Central memory CD8-positive, alpha-beta T cell (primary cell): ENCODE measurements around the gene SDCCAG8.

Experiments
- ATAC-seq: fragments of 150-1000 bp; cut with Tn5 transposase; replicated peaks from 2 replicates; pipeline ENCODE4 v1.10.0; 2022; ENCODE audit warnings: mild to moderate bottlenecking, moderate FRiP score, moderate number of reproducible peaks; ENCODE audit not compliant: poor library complexity, severe bottlenecking; ENCODE audit errors: extremely low read depth
- DNase-seq, 2 donors: peaks; one replicate each; pipeline ENCODE4 v3.0.0; 2021; ENCODE audit warnings: low spot score in 2 of 2
- H3K27ac Mint-ChIP-seq: one replicate; pipeline ENCODE4 v1.8.0; 2022; ENCODE audit warnings: low read depth, mild to moderate bottlenecking, moderate library complexity, mixed read lengths
- H3K27me3 Mint-ChIP-seq: one replicate; pipeline ENCODE4 v1.8.0; 2022; ENCODE audit warnings: mixed read lengths
- H3K36me3 Mint-ChIP-seq: one replicate; pipeline ENCODE4 v1.8.0; 2022; ENCODE audit warnings: mild to moderate bottlenecking, moderate library complexity, mixed read lengths; ENCODE audit not compliant: insufficient read depth
- H3K4me1 Mint-ChIP-seq: one replicate; pipeline ENCODE4 v1.8.0; 2022; ENCODE audit warnings: mixed read lengths
- H3K4me3 Mint-ChIP-seq: one replicate; pipeline ENCODE4 v1.8.0; 2022; ENCODE audit warnings: mild to moderate bottlenecking, moderate library complexity, mixed read lengths
- H3K9me3 Mint-ChIP-seq: one replicate; pipeline ENCODE4 v1.8.0; 2022; ENCODE audit warnings: mixed read lengths

The SDCCAG8 gene

DNA sequence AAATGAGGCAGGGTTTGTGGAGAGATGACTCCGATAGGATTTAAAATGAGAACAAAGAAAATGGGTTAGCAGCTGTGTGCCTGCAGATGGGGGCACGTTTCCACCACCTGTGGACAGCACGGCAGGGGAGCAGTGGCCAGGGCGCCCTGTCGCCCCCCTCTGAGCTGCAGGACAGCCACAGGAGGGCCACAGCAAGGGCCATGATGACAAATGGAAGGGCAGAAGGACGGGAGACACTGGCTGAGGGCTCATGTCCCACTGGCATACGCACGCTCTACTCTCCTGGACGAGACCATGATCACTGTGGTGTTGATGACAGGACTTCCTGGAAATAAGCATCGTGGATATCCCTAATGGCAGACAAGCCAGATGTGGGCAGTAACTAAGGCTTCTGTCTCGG lies 241.0 kb downstream of the SDCCAG8 start:
- H3K9me3 Mint-ChIP-seq: no peaks in the 10 kb centered on the region
- H3K4me3 Mint-ChIP-seq: no peak overlapping the region
- H3K27ac Mint-ChIP-seq: no peak overlapping the region
- peaks cover 19% of the 10 kb centered on the region for H3K36me3 Mint-ChIP-seq
- no peaks in the 10 kb centered on the region for H3K27me3 Mint-ChIP-seq
- ATAC-seq (no peak), DNase-seq (no peak)
- H3K4me1 Mint-ChIP-seq: no peaks in the 10 kb centered on the region

DNA sequence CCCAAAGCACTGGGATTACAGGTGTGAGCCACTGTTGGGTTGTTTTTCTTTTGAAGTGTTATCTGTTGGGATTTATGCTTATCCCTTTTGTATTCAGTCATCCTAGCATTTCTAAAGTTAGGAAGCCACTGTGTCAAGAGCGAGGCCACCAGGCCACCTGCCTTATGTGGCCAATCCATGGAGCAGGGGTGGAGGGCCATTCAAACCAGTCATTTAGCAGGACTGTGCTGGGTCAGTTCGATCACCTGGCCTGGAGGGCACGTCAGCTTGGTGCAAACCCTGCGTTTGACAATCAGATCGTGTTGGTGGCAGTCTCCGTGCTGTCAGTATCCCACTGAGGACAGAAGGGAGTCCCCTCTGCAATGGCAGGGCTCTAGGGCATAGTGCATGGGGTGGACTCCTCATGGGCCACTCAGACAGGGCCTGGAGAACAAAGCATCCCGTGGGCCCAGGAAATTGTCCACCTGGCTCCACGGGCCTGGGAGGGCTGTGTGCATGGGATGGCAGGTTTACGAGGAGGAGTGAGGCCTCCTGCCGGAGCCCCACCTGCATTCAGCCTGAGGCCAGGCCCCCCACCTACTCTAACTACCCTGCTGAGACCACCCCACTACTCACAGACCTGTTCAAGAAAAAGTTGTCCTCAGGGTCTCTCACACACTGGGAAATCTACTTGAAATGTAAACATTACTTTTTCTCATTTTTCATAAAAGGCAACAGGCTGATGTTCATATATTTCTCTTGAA lies 242.3 kb downstream of the SDCCAG8 start:
- peaks cover 22% of the 10 kb centered on the region for H3K36me3 Mint-ChIP-seq
- DNase-seq (no peak), ATAC-seq (no peak)

GRCh38 chr1:243499248-243499647 lies 243.4 kb downstream of the SDCCAG8 start:
- Mint-ChIP-seq H3K4me3 (no peak overlapping the region), H3K4me1 (no peaks in the 10 kb centered on the region), H3K36me3 (peaks cover 26% of the 10 kb centered on the region), H3K27ac (no peak overlapping the region), H3K27me3 (no peaks in the 10 kb centered on the region), H3K9me3 (no peaks in the 10 kb centered on the region)
- DNase-seq: no peak
- no peak for ATAC-seq

More for the DNA sequence above, 242.3 kb downstream of the SDCCAG8 start:
- Mint-ChIP-seq H3K4me1 (no peaks in the 10 kb centered on the region), H3K4me3 (no peak overlapping the region), H3K9me3 (no peaks in the 10 kb centered on the region), H3K27ac (no peak overlapping the region), H3K27me3 (no peaks in the 10 kb centered on the region)

DNA sequence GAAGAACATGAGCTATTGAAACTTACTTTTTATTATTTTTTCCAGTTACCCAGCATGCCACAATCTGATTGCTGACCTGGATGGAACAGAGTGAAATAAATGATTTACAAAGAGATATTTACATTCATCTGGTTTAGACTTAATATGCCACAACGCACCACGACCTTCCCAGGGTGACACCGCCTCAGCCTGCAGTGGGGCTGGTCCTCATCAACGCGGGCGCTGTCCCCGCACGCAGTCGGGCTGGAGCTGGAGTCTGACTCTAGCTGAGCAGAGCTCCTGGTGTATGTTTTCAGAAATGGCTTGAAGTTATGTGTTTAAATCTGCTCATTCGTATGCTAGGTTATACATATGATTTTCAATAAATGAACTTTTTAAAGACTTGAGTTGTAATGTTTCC lies 243.9 kb downstream of the SDCCAG8 start:
- no peak overlapping the region for H3K4me3 Mint-ChIP-seq
- H3K9me3 Mint-ChIP-seq: no peaks in the 10 kb centered on the region
- H3K27me3 Mint-ChIP-seq: no peaks in the 10 kb centered on the region
- DNase-seq: no peak
- no peak overlapping the region for H3K27ac Mint-ChIP-seq
- H3K36me3 Mint-ChIP-seq: peaks cover 29% of the 10 kb centered on the region
- H3K4me1 Mint-ChIP-seq: no peaks in the 10 kb centered on the region
- no peak for ATAC-seq

- Mint-ChIP-seq H3K27me3 (no peaks in the 10 kb centered on the region), H3K36me3 (peaks cover 32% of the 10 kb centered on the region), H3K9me3 (no peaks in the 10 kb centered on the region), H3K4me3 (no peak overlapping the region), H3K4me1 (no peaks in the 10 kb centered on the region), H3K27ac (no peak overlapping the region)
- no peak for DNase-seq
- no peak for ATAC-seq
Observed at GRCh38 chr1:243500512-243500911, 244.7 kb downstream of the SDCCAG8 start.

- no peak for DNase-seq
- Mint-ChIP-seq H3K36me3 (peaks cover 31% of the 10 kb centered on the region), H3K27ac (no peak overlapping the region)
Observed at GRCh38 chr1:243501002-243501401, 245.2 kb downstream of the SDCCAG8 start.

DNA sequence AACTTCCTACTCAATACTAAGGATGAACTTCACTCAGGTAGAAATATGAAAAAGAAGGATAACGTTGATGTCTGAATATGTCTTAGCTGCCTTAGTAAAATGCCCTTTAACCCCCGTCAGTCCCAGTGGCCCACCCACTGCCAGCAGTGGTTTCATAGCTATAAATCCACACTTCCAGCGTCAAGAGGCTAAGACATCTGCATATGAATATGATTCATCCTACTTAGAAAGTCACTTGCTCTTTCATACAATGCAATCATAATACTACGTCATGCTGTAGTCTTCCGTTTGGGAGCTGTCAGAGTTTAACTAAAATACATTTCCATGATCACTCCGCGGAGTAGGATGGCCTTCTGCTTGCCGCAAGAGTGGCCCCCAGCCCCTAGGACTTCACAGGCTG lies 247.3 kb downstream of the SDCCAG8 start:
- Mint-ChIP-seq H3K4me1 (peaks cover 12% of the 10 kb centered on the region), H3K36me3 (peaks cover 25% of the 10 kb centered on the region), H3K27ac (no peak overlapping the region), H3K9me3 (no peaks in the 10 kb centered on the region), H3K27me3 (no peaks in the 10 kb centered on the region), H3K4me3 (no peak overlapping the region)
- DNase-seq: no peak
- no peak for ATAC-seq

More at GRCh38 chr1:243501002-243501401, 245.2 kb downstream of the SDCCAG8 start:
- Mint-ChIP-seq H3K4me1 (no peaks in the 10 kb centered on the region), H3K27me3 (no peaks in the 10 kb centered on the region), H3K4me3 (no peak overlapping the region), H3K9me3 (no peaks in the 10 kb centered on the region)
- no peak for ATAC-seq

- Mint-ChIP-seq H3K4me3 (no peak overlapping the region), H3K4me1 (peaks cover 35% of the 10 kb centered on the region), H3K27me3 (no peaks in the 10 kb centered on the region), H3K27ac (peak overlapping the region; percentile 65), H3K36me3 (peaks cover 25% of the 10 kb centered on the region), H3K9me3 (no peaks in the 10 kb centered on the region)
- DNase-seq (no peak), ATAC-seq (no peak)
Observed at GRCh38 chr1:243505986-243506689, 250.3 kb downstream of the SDCCAG8 start.

DNA sequence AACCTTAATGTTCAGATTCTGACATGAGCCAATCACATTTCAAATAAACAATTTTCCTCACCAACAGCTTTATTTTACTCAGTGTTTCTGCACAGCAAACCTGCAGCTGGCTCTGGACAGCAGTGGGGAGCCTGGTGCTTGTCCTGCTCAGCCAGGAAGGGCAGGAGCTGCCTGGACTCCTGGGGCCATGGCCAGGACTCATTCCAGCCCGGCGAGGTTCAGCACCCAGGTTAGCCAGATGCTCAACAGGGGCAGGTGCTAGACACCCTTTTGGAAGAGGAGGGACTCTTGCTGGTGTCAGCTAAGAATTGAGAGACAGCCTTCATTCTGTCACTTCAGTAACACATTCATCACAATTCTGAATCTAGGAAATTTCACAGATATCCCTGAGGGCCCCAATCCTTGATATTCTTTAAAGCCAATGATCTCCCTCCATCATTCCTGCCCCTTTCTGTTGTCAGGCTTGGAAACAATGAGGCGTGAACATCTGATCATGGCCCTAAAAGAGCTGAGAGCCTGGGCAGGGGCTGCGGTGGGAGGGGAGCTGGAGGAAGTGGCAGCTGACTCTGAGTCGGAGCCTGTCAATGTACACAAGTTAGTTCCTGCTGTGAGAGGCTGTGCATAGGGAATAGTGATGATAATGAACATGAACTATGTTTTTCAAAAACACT lies 251.3 kb downstream of the SDCCAG8 start:
- Mint-ChIP-seq H3K27ac (peak overlapping the region; percentile 65), H3K36me3 (peaks cover 22% of the 10 kb centered on the region), H3K27me3 (no peaks in the 10 kb centered on the region), H3K4me3 (no peak overlapping the region), H3K9me3 (no peaks in the 10 kb centered on the region), H3K4me1 (peaks cover 35% of the 10 kb centered on the region)
- DNase-seq (no peak), ATAC-seq (no peak)

DNA sequence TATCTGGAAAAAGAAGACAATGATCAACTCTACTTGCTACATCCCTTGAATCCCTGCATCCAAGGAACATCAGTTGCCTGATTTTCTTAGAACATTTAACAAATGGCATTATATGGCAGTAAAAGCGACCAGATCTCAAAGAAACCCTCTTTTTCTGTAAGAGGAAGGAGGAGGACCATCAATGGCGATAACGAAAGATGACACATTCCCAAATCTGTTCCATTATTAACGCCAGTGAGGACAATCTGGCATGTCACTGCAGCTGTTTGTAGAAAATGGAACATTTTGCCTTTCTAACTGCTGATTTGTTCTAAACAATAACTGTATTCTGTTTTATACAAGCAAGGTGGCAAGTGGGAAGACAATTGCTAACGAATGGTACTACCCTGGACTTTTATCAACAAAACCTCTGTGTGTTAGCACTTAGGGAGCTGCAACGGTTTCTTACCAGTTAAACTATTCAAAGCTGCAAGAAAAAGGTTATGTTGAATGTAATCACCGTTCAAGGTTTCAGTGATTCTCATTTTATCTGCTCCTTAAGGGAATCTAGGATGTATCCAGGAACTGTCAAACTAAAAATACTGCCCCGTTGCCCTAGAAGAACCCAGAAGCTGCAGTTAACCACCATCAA lies 251.9 kb downstream of the SDCCAG8 start:
- Mint-ChIP-seq H3K9me3 (no peaks in the 10 kb centered on the region), H3K4me3 (peak overlapping the region; percentile 62), H3K27ac (peak overlapping the region; percentile 84), H3K27me3 (no peaks in the 10 kb centered on the region), H3K4me1 (peaks cover 40% of the 10 kb centered on the region), H3K36me3 (peaks cover 20% of the 10 kb centered on the region)
- DNase-seq (no peak), ATAC-seq (no peak)

- H3K27ac Mint-ChIP-seq: peak overlapping the region; percentile 84
- peaks cover 20% of the 10 kb centered on the region for H3K36me3 Mint-ChIP-seq
- DNase-seq (peak in 1 of 2 donors; percentile 47), ATAC-seq (peak; percentile 97)
- H3K4me3 Mint-ChIP-seq: peak overlapping the region; percentile 62
- H3K27me3 Mint-ChIP-seq: no peaks in the 10 kb centered on the region
- peaks cover 40% of the 10 kb centered on the region for H3K4me1 Mint-ChIP-seq
- no peaks in the 10 kb centered on the region for H3K9me3 Mint-ChIP-seq
Observed at GRCh38 chr1:243508303-243508713, 252.5 kb downstream of the SDCCAG8 start.

- DNase-seq (no peak), ATAC-seq (no peak)
- no peaks in the 10 kb centered on the region for H3K9me3 Mint-ChIP-seq
- H3K27ac Mint-ChIP-seq: peak overlapping the region; percentile 84
- H3K27me3 Mint-ChIP-seq: no peaks in the 10 kb centered on the region
- H3K36me3 Mint-ChIP-seq: peaks cover 16% of the 10 kb centered on the region
- peaks cover 40% of the 10 kb centered on the region for H3K4me1 Mint-ChIP-seq
- H3K4me3 Mint-ChIP-seq: peak overlapping the region; percentile 62
Observed at GRCh38 chr1:243508943-243509342, 253.1 kb downstream of the SDCCAG8 start.
